Kidney epithelial cell (primary cell): ENCODE measurements around the gene TMED5. TPM values are rescaled to one million over a fixed set of nuclear protein-coding genes. Genes with fewer than 3 reads are reported as not detected.

Source experiments
- DNase-seq: peaks from one replicate; pipeline ENCODE4 v3.0.0-alpha.2; 2010; ENCODE audit warnings: low read depth
- H3K27me3 ChIP-seq: 2 replicates; pipeline ENCODE4 v1.6.0; 2011; ENCODE audit warnings: low read length; ENCODE audit not compliant: control insufficient read depth, insufficient read depth
- H3K36me3 ChIP-seq: 2 replicates; pipeline ENCODE4 v1.5.1; 2011; ENCODE audit warnings: low read length; ENCODE audit not compliant: control insufficient read depth, insufficient read depth
- H3K4me3 ChIP-seq: 2 replicates; pipeline ENCODE4 v1.5.1; 2011; ENCODE audit warnings: low read depth, mild to moderate bottlenecking, control low read depth, low read length
- CTCF ChIP-seq: IDR thresholded peaks from 2 replicates; pipeline ENCODE4 v1.5.1; 2011; ENCODE audit warnings: mild to moderate bottlenecking, moderate library complexity, low read length, control low read depth, inconsistent platforms; ENCODE audit not compliant: insufficient read depth, poor library complexity, severe bottlenecking
- total RNA-seq: library from RNA; depleted of rRNA; stranded (reverse); fragments of >200 nt; gene quantifications from 2 replicates; pipeline ENCODE4 v1.2.3, GENCODE V29; 2015

Gene TMED5
- total RNA-seq, 1 donor from 2014 or later: 58.5 TPM

DNA sequence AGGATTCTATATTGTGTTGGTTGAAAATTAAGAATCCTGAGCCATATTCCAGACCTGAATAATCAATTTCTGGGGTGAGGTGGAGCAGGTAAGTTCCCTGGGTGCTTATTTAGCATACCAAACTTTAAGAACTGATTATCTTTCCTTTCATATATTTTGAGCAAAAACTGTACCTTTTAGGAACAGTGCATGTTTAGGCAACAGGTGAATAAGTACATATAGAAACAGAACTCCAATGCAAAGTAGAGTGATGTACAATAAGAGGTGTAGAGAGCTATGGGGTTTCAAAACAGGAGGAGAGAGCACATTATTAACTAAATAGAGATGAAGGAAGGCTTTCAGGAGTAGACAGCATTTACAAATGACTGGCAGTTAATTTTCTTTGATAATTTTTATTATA, 28.7 kb downstream of the TMED5 start:
- no peak for DNase-seq
- no peak for TF ChIP-seq CTCF
- Histone ChIP-seq H3K27me3 (no peaks in the 10 kb centered on the region), H3K4me3 (no peak overlapping the region), H3K36me3 (no peaks in the 10 kb centered on the region)

GRCh38 chr1:93150729-93151128, 29.5 kb downstream of the TMED5 start:
- Histone ChIP-seq H3K36me3 (no peaks in the 10 kb centered on the region), H3K27me3 (no peaks in the 10 kb centered on the region), H3K4me3 (no peak overlapping the region)
- no peak for TF ChIP-seq CTCF
- DNase-seq: no peak

GRCh38 chr1:93148001-93148400, 32.2 kb downstream of the TMED5 start:
- H3K4me3 ChIP-seq: no peak overlapping the region
- no peaks in the 10 kb centered on the region for H3K27me3 ChIP-seq
- DNase-seq: no peak
- H3K36me3 ChIP-seq: no peaks in the 10 kb centered on the region
- no peak for TF ChIP-seq CTCF

GRCh38 chr1:93143769-93144168, 36.4 kb downstream of the TMED5 start:
- Histone ChIP-seq H3K27me3 (no peaks in the 10 kb centered on the region), H3K36me3 (no peaks in the 10 kb centered on the region), H3K4me3 (no peak overlapping the region)
- DNase-seq: no peak
- no peak for TF ChIP-seq CTCF

GRCh38 chr1:93143136-93143535, 37.1 kb downstream of the TMED5 start:
- Histone ChIP-seq H3K4me3 (no peak overlapping the region), H3K27me3 (no peaks in the 10 kb centered on the region), H3K36me3 (no peaks in the 10 kb centered on the region)
- DNase-seq: no peak
- TF ChIP-seq CTCF: no peak

- no peak for DNase-seq
- TF ChIP-seq CTCF: no peak
- Histone ChIP-seq H3K4me3 (no peak overlapping the region), H3K36me3 (no peaks in the 10 kb centered on the region), H3K27me3 (no peaks in the 10 kb centered on the region)
Measured at GRCh38 chr1:93142161-93142560, 38.1 kb downstream of the TMED5 start.
